ENCODE measurements around the gene NEO1.

- TF ChIP-seq, protein P1, sequence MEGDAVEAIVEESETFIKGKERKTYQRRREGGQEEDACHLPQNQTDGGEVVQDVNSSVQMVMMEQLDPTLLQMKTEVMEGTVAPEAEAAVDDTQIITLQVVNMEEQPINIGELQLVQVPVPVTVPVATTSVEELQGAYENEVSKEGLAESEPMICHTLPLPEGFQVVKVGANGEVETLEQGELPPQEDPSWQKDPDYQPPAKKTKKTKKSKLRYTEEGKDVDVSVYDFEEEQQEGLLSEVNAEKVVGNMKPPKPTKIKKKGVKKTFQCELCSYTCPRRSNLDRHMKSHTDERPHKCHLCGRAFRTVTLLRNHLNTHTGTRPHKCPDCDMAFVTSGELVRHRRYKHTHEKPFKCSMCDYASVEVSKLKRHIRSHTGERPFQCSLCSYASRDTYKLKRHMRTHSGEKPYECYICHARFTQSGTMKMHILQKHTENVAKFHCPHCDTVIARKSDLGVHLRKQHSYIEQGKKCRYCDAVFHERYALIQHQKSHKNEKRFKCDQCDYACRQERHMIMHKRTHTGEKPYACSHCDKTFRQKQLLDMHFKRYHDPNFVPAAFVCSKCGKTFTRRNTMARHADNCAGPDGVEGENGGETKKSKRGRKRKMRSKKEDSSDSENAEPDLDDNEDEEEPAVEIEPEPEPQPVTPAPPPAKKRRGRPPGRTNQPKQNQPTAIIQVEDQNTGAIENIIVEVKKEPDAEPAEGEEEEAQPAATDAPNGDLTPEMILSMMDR (IDR thresholded peaks at IDR 0.05; ENCODE audit: insufficient read depth, low read depth, low read length): no peak
- TF ChIP-seq EZH2 (IDR thresholded peaks at IDR 0.05; ENCODE audit: insufficient read depth, low read length): no peak
Measured at GRCh38 chr15:73268457-73268856, 216.2 kb downstream of the NEO1 start.
